Stimulated activated CD4-positive, alpha-beta T cell treated with anti-CD3 and anti-CD28 coated beads, TNF-alpha, amount 100 ng/mL, for 48 hours (primary cell): Measurements from ENCODE around the gene ENAH.
A peak's percentile ranks its signal among the peaks of the same experiment; 100 is the strongest.

Source experiments
- DNase-seq, 3 donors: peaks; one replicate each; pipeline ENCODE4 v3.0.0-alpha.2; 2020; ENCODE audit warnings: low read depth in 3 of 3

The ENAH gene

GRCh38 chr1:225498549-225499136 lies 154.3 kb downstream of the ENAH start:
- DNase-seq = no peak

- DNase-seq = no peak
These were observed 158.0 kb downstream of the ENAH start for GRCh38 chr1:225494789-225495359.

GRCh38 chr1:225493591-225494246 lies 159.2 kb downstream of the ENAH start:
- DNase-seq = no peak

GRCh38 chr1:225488676-225489075 lies 164.2 kb downstream of the ENAH start:
- DNase-seq = no peak

GRCh38 chr1:225486856-225487255 lies 166.1 kb downstream of the ENAH start:
- DNase-seq = no peak

- DNase-seq = no peak
These were observed 166.9 kb downstream of the ENAH start for GRCh38 chr1:225485991-225486530.

- DNase-seq = no peak
These were observed 167.7 kb downstream of the ENAH start for GRCh38 chr1:225485226-225485625.

GRCh38 chr1:225484657-225485214 lies 168.2 kb downstream of the ENAH start:
- DNase-seq = no peak

- DNase-seq = no peak
These were observed 168.9 kb downstream of the ENAH start for GRCh38 chr1:225483818-225484656.

GRCh38 chr1:225482421-225482950 lies 170.4 kb downstream of the ENAH start:
- no peak for DNase-seq

- no peak for DNase-seq
These were observed 171.2 kb downstream of the ENAH start for GRCh38 chr1:225481738-225482137.

- peak in 1 of 3 donors; percentile 36 for DNase-seq
These were observed 172.0 kb downstream of the ENAH start for GRCh38 chr1:225480825-225481434.

- DNase-seq = no peak
These were observed 172.8 kb downstream of the ENAH start for GRCh38 chr1:225479996-225480720.

GRCh38 chr1:225479341-225479740 lies 173.6 kb downstream of the ENAH start:
- DNase-seq = no peak

GRCh38 chr1:225477296-225477911 lies 175.5 kb downstream of the ENAH start:
- DNase-seq = no peak

- no peak for DNase-seq
These were observed 176.4 kb downstream of the ENAH start for GRCh38 chr1:225476538-225476988.

- DNase-seq = no peak
These were observed 176.8 kb downstream of the ENAH start for GRCh38 chr1:225476100-225476511.

- peak in 2 of 3 donors; percentile 51 to 52 for DNase-seq
These were observed 177.7 kb downstream of the ENAH start for GRCh38 chr1:225474986-225475820.

- DNase-seq = no peak
These were observed 178.4 kb downstream of the ENAH start for GRCh38 chr1:225474439-225474985.
